HT1080 (cell line): ENCODE results near the gene ZNF791. TPM values are rescaled to one million over a fixed set of nuclear protein-coding genes. Genes with fewer than 3 reads are reported as not detected.
A peak's percentile ranks its signal among the peaks of the same experiment; 100 is the strongest.
"Not testable (repeated sequence)": the region's sequence is repeated elsewhere in the genome, so short reads cannot be mapped to it uniquely, and the experiment has no call there.

Experiments
- DNase-seq: peaks from one replicate; pipeline ENCODE4 v3.0.0-alpha.2; 2015; ENCODE audit warnings: low read depth
- total RNA-seq: library from RNA; depleted of rRNA; stranded (reverse); fragments of >200 nt; shearing (Covaris generic); gene quantifications from 2 replicates; pipeline ENCODE4 v1.2.3, GENCODE V29; 2014

ZNF791 gene
- total RNA-seq, 1 experiment from 2014 or later, result 19.9 TPM

- no peak for DNase-seq
These were observed 55.0 kb downstream of the ZNF791 start for GRCh38 chr19:12665671-12666264.

- peak; percentile 70 for DNase-seq
These were observed 55.7 kb downstream of the ZNF791 start, which contains the start of the genes MAN2B1 and WDR83 for GRCh38 chr19:12666265-12667048. Gene MAN2B1, minus strand, starts transcription at chr19:12666742. Its CDS starts 41 bp downstream, at chr19:12666701. Gene WDR83, plus strand, starts transcription at chr19:12666807. Its CDS starts 2,984 bp downstream, at chr19:12669791.

- DNase-seq, result no peak
These were observed 57.1 kb downstream of the ZNF791 start for GRCh38 chr19:12667731-12668302.

GRCh38 chr19:12668346-12668745 lies 57.6 kb downstream of the ZNF791 start:
- no peak for DNase-seq

- peak; percentile 40 for DNase-seq
These were observed 58.2 kb downstream of the ZNF791 start for GRCh38 chr19:12668932-12669269.

- peak; percentile 67 for DNase-seq
These were observed 58.8 kb downstream of the ZNF791 start for GRCh38 chr19:12669270-12670158.

- DNase-seq, result no peak
These were observed 59.6 kb downstream of the ZNF791 start for GRCh38 chr19:12670159-12670928.

- DNase-seq, result no peak
These were observed 62.0 kb downstream of the ZNF791 start for GRCh38 chr19:12672744-12673143.

GRCh38 chr19:12675399-12675798 lies 64.7 kb downstream of the ZNF791 start:
- no peak for DNase-seq

- no peak for DNase-seq
These were observed 65.2 kb downstream of the ZNF791 start for GRCh38 chr19:12675940-12676339.

- DNase-seq, result peak; percentile 68
These were observed 65.7 kb downstream of the ZNF791 start for GRCh38 chr19:12676384-12676792.

- DNase-seq, result no peak
These were observed 66.2 kb downstream of the ZNF791 start for GRCh38 chr19:12676928-12677327.

GRCh38 chr19:12678039-12678438 lies 67.3 kb downstream of the ZNF791 start:
- not testable (repeated sequence) for DNase-seq

- no peak for DNase-seq
These were observed 69.3 kb downstream of the ZNF791 start for GRCh38 chr19:12680034-12680433.

GRCh38 chr19:12681074-12681987 lies 70.6 kb downstream of the ZNF791 start, which contains the start of gene DHPS:
Gene DHPS, minus strand, starts transcription at chr19:12681880. Its CDS starts 114 bp downstream, at chr19:12681766.
- peak; percentile 99 for DNase-seq
